NCI-H1417 treated with DMSO at 0.1 percent for 48 hours (cell line): ENCODE data around the gene PPP2R5B.

Experiments
- DNase-seq: peaks from one replicate; lab custom pipeline; 2025; lab: John Stamatoyannopoulos, UW

PPP2R5B gene

DNA sequence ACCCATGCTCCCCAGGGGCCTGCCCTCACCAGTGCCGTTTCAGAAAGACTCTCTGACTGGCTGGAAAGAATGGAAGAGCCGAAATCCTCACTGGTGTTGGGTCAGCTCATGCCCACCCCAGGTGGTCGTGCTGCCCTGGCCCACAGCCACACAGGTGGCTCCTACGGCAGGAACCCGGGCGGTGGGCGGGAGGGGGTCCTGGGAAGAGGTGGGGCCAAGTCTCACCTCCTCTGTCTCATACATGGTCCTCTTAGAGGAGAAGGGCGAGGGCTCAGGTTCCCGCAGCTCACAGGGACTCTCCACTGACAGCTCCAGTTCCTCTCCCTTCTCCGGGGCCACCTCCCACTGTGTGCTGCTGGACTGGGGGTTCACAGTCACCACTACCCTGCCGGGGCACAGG, 15.7 kb upstream of the PPP2R5B start:
- DNase-seq: no peak

DNA sequence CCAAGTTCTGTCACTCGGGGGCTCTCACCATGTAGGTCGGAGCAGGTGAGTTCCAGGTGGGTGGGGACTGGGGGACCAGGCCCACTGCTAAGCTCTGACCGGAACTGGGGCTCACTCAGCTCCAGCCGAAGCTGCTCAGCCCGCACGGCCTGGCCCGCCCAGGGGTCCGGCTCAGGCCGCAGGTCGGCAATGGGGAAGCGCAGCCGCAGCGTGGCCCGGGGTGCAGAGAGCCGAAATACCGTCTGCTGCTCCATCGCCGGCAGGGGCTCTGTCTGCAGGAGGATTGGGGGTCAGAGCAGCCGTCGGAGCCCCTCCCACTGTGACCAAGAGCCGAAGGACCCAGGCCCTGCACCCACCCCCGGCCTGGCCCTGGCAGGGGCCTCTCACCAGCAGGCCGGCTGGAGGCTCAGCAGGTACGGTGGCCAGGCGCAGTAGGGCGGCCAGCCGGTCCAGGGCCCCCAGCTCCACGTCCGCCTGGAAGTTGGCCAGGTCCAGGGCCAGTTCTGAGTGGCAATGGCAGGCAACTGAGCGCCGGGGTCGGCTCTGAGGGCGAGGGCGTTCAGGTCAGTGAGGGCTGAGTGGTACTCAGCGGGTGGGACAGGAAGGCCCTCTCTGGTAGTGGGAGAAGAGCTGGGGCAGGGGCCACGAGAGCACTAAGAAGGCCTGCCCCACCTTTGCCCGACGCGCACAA, 14.7 kb upstream of the PPP2R5B start:
- no peak for DNase-seq

DNA sequence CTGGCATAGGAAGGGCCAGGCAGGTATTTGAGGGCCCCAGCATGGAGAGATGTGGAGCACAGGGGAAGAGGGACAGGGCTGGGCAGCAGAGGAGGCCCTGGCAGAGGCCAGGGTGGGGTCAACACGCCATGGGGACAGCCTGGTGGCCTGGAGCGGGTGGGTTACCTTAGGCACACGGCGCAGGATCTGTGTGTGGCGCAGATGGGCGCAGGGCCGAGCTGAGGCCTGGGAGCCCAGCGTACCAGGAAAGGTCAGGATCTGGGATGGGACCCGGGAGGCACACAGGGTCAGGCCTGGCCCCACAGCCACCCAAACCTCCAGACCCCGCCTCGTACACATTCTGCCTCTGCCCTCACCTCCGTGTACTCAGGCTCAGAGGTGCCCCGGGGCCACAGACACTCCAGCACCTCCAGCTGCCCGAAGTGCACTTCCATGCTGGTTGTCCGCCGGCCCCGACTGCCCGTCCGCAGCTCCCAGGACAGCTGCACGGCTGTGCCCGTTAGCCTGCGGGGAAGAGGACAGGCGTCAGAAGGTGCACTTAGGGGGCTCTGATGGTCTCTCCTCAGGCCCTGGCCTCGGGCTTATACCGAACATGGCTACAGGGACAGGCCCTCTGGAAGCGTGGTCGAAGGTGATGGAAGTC, 13.9 kb upstream of the PPP2R5B start:
- no peak for DNase-seq

DNA sequence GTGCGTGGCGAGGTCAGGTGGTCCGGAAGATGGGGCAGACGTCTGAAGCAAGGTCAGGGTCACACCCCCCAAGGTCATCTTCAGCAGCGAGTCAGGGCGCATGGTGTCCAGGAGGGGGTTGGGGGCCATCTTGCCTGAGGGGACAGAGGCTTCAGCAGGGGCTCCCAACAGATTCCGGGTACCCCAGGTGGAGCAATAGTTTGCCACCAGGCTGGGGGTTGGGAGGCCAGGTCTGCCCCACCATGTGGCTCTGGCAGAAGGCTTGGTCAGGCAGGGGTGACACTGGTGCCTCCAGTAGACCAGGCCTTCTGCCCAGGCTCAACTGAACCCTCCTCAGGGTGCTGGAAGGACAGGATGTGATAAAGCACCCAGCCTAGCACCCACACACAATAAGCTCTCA, 13.3 kb upstream of the PPP2R5B start:
- no peak for DNase-seq

DNA sequence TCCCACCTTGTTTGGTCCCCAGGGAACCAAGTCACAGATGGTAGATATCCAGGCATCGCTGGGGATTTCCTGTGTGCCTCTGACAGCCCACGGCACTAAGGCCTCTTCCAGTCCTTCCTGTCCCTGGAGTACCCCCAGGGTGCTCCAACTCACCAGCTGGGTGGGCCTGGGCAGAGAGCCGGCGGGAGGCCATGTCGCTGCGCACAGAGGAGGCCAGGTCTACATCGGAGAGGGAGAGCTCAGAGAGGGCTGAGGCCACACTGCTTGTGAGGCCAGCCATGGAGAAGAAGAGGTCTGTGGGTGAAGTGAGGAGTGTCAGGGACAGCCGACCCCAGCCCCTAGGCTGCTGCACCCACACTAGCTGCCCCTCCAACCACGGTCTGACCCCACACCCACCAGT, 12.8 kb upstream of the PPP2R5B start:
- DNase-seq: no peak

DNA sequence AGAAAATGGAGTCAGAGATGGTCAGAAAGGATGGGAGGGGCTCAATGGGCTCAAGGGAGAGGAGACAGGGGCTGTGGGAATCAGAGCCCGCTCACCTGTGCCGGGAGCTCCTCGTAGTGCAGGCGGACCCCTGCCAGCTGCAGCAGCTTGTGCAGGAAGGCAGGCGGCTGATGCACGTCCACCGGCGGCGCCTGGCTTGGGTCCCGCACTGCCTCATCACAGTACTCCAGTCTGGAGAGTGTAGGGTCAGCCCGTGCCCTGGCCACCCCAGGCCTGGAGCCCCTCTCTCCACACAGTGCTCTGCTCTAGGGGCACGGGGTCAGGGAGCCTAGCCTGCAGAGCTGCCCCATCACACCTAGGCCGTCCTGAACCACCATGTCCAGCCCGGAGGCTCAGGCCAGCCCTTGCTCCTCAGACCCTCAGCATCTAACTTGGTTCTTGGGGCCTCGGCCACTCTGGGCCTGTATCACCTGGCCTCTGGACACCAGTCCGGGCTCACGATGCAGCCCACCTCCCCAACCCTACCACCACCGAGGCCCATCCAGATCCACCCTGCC, 11.2 kb upstream of the PPP2R5B start:
- DNase-seq: no peak

DNA sequence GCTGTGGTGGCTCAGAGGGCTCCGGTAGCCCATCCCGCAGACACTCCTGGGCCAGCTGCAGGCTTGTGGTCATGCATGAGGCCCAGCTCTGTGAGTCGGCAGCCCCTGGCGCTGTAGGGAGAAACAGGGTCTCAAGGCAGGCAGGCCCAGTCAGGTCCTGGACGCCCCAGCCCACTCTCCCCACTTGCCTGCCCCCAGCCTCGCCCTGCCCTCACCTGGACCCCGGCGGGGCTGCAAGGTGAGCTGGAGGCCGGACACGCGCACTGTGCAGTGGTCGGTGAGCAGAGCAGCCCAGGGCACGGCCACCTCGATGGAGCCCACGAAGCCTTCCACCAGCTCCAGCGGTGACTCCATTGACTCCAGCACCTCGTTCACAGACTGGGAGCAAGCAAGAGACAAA, 10.4 kb upstream of the PPP2R5B start:
- DNase-seq: no peak

DNA sequence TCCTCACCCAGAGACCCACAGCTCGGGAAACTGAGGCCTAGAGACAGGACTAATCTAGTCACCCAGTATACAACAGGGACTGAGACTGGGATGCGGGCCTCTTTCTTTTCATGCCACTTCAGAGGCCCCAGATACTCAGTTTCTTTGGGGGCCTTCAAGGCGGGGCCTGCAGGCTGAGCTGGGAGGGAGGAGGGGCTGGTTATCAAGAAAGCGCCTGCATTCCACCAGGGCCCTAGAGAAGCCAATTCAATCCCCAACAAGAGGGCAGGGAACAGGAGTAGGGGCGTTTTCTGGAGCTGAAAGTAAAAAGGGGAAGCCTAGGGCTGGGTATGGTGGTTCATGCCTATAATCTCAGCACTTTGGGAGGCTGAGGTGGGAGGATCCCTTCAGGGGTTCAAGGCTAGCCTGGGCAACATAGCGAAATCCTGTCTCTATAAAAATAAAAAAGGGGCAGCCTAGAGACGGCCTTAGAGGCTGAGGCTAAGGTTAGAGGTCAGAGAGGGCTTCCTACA, 9.1 kb upstream of the PPP2R5B start:
- DNase-seq: no peak

DNA sequence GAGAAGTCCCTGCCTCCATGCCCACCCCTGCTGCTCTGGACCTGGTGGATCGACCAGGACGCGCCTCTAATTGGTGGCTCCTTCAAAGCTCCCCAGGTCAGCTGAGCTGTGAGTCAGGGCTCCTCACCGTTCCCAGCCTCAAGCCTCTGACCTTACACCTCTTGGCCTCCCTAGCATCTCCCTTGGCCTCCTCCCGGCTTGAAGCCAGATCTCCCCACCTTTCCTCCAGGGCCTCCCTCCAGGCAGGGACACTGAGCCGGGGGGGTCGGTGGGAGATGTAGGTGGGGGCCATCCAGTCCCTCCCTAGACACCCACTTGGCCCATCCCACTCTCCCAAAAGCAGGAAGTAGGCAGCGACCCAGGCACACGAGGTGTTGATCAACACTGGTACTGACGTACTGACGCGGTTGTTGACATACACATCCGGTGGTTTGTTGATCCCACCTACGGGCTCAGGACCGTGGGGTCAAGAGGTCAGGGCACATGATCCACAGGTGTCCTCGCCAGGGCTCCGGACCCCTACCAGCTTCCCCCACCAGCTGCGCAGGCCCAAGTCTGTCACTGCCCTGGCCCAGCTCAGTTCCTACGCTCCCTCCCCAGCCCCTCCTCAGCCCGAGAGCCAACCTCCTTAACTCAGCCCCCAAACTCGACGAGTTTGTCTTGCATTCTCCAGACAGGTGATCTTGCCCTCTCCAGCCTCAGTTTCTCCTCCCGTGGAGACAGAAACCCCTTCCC, 8.3 kb upstream of the PPP2R5B start:
- DNase-seq: no peak

DNA sequence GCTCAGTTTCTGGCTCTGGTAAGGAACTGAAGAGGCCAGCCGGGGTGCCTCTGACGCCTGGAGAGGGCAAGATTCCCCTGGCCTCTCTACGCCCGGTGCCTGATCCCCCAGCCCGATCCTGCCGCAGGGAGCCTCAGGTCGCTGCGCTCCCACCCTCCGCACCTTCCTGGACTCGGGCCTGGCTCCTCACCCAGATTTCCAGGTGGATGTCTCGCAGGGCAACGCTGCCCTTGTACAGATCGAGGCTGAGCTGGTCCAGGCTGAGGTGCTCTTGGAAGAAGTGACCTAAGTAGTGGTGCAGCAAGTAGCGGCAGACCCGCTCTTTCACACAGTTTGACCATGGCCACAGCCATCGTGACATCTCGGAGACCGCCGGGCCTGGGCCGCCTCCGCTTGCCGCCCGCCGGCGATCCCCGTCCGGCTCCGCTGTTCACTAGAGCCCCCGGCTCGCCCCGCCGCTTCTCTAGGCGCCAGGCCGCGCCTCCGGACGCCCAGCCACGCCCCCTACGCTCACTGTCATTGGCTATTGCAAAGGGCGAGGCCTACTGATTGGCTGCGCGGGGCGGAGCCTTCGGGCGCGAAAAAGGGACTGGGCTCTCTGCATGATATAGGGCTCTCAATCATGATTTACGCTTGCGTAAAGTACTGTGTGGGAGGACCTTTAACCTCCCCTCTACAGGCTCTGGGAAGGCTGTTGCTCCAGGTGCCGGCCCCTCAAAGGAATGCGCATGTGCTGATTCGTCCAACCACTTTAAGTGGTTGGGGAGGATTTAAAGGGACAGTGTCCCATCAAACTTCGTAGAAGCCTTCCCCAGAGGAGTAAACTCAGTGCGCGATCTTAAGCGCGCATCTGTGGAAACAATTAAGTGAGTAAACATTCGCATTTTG, 7.5 kb upstream of the PPP2R5B start, which contains the start of gene ATG2A:
TSS of gene ATG2A (minus strand) at position 435 of the 888 bp plus-strand sequence. CDS start at position 361, 74 bp downstream.
- peak; percentile 99 for DNase-seq

DNA sequence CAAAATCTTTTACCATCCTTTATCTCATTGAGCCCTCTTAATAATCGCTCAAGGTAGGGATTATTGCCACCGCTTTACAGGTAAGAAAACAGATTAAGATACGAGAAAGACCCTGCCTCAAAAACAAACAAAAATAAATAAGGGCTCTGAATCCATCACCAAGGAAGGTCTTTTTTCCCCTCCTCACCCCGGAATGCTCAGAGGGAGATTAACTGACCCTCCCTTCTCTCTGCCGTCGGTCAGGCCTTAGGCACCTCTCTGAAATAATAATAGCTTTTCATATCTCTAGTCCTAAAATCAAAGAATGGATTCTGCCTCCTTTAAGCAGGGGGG, 6.9 kb upstream of the PPP2R5B start:
- no peak for DNase-seq

DNA sequence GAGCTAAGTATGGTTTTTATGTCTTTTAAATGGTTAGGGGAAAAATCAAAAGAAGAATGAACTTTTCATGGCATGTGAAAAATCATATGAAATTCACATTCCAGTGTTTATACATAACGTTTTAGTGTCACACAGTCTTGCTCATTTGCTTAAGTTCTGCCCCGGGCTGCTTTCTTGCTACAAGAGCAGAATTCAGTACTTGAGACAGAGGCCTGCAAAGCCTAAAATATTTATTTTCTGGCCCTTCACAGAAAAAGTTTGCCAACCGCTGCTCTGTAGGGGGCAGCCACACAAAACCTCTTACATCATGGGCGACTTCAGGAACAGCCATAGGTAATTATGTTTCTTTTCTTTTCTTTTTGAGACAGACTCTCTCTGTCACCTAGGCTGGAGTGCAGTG, 6.5 kb upstream of the PPP2R5B start:
- no peak for DNase-seq

DNA sequence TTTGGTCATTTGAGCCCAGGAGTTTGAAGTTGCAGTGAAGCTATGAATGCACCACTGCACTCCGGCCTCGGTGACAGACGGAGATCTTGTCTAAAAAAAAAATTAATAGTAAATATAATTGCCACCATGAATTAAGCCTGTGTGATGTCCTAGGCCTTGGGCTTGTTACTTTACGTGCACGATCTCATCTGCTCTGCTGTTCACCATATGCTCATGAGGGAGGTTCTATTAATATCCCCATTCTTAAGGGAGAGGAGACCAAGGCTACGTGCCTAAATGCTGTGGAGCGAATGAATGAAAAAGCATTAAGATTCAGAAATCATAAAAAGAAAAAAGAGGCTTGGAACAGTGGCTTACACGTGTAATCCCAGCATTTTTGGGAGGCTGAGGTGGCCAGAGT, 4.9 kb upstream of the PPP2R5B start:
- no peak for DNase-seq

DNA sequence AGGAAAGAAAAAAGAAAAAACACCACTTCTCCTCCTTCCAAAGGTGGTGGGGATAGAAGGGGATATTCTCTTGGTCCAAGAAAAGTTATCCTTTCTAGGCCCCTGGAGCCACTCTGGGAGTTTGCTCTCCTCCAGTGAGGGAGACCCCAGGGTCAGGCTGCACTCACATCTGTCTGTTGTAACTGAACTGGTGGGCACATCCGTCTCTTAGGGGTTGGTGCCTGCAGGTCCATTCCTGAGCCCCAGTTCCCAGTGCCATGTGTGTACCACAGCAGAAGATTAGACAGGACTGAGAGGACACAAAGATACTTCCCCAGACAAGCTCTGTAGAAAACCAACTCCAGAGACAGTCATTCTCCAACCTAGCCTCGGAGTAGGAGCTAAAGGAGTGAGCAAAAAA, 4.4 kb upstream of the PPP2R5B start:
- DNase-seq: no peak

DNA sequence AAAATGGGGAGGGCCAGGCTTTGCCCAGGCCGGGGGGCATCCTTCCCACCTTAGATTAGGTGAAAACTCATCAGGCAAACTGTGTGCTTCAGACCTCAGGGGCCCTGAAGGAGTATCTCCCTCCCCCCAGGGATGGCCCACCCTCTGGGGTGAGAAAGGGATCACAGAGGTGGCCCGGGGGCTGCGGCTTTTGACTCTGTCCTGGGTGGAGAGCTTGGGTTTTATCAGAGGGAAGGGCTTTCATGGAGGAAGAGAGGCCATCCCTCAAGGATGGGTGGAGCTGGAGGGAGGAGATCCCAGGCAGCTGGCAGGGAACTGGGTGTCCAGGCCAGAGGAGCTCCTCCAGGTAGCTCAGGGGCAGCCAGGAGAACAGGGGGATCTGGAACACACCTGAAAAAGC, 3.1 kb upstream of the PPP2R5B start:
- no peak for DNase-seq

DNA sequence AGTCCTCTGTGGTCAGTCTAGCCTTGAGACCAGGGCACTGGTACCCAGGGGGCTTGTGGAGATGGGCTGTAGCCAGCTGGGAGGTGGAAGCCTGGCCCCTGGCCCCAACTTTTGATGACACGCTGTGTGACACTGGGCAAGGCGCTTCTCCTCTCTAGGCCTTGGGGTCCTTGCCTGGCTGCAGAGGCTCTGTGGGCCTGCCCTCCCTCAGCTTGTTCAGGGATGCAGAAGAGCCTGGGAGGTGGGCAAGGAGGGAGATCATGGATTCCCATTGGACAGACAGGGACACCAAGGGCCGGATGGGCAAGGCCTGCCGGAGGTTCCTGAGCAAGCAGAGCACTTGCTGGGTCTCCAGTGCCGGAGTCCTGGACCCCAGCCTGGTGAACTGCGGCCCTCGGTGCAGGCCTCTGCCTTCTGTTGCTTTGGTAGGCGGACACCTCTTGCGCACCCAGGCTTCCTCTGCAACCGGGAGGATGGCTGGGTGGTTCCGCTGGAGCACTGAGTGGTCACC, 1.3 kb upstream of the PPP2R5B start:
- DNase-seq: no peak

DNA sequence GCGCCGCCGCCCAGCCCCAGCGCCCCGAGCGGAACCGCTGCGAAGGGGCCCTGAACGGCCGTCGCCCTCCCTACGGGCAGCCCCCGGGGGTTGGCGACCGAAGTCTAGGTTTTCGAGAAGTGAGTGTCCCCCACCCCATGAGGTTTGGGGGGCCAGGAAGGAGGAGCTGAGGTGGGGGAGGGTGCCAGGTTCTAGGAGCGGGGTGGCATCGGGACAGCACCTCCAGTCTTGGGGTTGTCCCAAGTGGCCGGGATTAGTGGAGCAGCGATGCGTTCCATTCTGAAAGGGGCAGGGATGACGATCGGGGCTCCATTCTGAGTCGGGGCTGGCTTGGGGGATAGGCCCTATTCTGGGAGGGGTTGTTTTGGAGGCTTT, 408 bp downstream of the PPP2R5B start:
- no peak for DNase-seq

DNA sequence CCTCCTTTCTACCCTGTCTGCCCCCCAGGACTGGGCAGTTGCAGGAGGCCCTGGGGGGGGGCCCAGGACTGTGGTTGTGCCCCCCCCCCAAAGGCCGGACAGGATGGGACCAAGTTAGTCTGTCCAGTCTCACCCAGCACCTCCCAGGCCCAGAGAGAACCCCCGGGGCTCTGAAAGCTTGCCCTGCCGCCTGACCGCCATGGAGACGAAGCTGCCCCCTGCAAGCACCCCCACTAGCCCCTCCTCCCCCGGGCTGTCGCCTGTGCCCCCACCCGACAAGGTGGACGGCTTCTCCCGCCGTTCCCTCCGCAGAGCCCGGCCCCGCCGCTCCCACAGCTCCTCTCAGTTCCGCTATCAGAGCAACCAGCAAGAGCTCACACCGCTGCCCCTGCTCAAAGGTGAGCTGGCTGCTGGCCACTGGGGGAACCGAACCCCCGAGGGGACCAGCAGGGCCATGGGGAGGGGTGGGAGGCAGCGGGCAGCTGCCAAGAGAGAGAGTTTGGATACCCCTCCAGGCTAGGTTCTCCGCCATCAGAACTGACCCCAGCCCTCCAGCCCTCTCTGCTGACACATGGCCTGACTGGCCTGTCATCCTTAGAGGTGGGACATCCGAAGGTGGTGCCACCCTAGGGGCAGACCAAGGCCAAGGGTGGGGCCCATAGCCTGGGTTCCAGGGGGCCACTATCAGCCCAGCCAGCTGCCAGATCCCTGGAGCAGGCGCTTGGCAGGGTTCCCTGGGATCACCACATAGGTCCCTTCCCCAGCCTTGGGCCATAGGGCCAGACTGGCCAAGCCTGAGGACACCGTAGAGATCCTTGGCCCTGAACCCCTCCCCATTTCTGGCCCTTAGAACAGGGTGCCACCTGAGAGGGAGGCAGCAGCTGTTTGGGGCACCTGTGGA, 1.3 kb downstream of the PPP2R5B start:
- DNase-seq: no peak

DNA sequence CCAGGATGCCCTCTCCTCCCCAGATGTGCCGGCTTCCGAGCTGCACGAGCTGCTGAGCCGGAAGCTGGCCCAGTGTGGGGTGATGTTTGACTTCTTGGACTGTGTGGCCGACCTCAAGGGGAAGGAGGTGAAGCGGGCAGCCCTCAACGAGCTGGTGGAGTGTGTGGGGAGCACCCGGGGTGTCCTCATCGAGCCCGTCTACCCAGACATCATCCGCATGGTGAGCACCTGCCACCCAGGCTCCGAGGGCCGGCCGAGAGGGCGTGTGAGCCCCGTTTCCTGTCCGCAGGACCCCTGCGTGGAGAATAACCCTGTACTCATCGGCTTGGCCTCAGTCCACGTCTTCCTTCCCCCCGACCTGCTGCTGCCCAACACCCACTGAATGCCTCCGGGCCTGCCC, 2.2 kb downstream of the PPP2R5B start:
- DNase-seq: no peak

DNA sequence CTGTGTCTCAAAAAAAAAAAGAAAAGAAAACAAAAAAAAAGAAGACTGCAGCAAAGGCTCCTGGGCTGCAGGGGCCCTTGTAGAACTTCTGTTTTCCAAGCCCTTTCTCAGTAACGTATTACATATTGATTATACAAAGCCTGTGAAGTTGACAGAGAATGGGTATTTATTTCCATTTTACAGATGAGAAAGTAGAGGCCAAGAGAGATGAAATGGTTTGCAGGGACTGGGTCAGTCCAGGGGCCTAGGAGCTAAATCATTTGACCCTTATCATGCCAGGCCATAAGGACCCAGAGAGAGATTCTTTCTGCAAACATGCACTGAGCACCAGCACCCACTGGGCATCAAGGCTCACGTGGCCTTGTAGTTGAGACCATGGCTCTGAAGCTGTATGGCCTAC, 4.5 kb downstream of the PPP2R5B start:
- no peak for DNase-seq

DNA sequence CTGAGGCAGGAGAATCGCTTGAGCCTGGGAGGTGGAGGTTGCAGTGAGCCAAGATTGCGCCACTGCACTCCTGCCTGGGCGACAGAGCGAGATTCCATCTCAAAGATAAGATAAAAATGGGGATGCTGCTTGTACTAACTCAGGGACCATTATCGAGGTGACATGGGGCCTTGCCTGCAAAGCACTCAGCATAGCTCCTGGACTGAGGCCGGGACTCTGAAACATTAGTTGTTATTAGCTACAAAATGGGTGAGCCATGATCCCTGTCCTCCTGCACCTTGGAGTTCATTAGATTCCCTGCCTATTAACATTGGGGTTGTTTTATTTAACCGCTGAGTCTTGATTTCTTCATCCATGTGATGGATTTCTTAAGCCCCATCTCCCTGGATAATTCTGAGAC, 5.1 kb downstream of the PPP2R5B start:
- no peak for DNase-seq
